Measurements from ENCODE around the gene E2F4.

The E2F4 gene

DNA sequence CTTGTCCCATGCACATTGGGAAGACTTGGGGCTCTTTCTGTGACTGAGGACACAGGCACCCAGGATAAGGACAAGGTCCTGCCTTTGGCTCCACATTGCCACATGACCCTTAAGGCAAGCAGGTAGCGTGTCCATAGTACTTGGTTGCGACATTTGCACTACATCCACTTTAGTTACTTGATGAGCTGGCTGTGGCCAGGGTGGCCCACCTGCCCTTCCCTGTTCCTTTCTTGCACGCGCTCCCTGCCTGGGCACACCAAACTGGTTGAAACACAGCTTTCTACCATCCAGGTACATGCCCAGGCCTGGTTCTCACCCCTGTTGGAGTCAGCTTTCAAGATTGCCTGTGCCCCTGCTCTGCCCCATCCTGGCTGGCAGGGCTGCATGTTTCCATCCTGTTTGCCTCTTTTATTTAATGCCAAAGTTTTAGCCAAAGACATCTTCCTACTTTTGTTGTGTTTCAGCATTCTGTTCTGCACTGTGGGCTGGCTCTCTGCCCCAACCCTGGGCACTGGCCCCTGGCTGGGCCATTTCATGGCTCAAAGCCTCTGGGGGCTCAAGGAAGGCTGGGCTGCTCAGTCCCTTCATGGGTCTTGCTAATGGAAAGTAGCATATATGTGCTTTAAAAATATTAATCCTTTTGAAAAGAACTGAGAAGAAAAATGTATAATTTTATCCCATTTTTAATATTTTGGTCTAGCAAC lies 44.4 kb upstream of the E2F4 start:
- ChIA-PET CTCF (interaction anchor here (0.9 to 1.2 kb wide), 2 partner anchors 8 to 187 kb away, joined by 3 to 5 read pairs; partner anchors contain the start of gene CES3), POLR2A (interaction anchor here (0.6 kb wide), 1 partner anchor 9 kb away, joined by 6 read pairs; no protein-coding TSS in a partner anchor)
- no peak for TF ChIP-seq CTCF (IDR thresholded peaks at IDR 0.05; ENCODE audit: control extremely low read depth, extremely low read depth, low read depth, missing control alignments)
- DNase-seq (ENCODE audit: extremely low spot score) = no peak

GRCh38 chr16:67148221-67148620 lies 43.7 kb upstream of the E2F4 start:
- no peak for TF ChIP-seq CTCF (IDR thresholded peaks at IDR 0.05; ENCODE audit: control extremely low read depth, extremely low read depth, low read depth, missing control alignments)
- no peak for DNase-seq (ENCODE audit: extremely low spot score)
- CTCF ChIA-PET = interaction anchor here (1.2 to 1.5 kb wide), 2 partner anchors 19 to 130 kb away, joined by 3 to 4 read pairs; no protein-coding TSS in a partner anchor
- POLR2A ChIA-PET = no interaction called here

DNA sequence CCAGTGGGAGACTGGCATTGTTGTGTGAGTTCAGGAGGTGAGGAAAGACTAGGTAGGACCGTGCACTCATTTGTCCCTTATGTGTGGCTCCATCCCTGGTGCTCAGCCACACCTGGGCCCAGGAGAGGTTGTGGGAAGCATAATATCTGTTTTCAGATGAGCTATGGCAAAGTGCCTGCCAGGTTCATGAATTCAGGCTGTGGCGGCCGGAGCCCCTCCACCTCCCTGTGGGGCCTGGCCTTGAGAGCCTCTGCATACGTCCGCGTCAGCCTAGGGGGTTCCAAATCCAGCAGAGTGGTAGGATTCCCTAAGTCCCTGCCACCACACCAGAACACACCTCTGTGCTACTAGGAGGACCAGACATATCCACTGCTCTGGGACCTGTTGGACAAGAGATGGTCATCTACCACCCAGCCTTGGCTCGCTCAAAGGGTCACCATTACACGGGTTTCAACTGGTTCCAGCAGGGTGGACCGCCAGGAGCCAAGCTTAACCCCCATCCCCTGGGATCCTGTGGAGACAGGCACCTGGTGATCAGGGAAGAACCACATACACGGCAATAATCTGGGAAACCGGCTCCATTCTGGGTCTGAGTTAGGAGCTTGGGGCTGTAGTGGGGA lies 43.2 kb upstream of the E2F4 start:
- ChIA-PET CTCF (interaction anchor here (1.2 to 1.5 kb wide), 2 partner anchors 19 to 131 kb away, joined by 3 to 4 read pairs; no protein-coding TSS in a partner anchor), POLR2A (interaction anchor here (0.6 kb wide), 1 partner anchor 24 kb away, joined by 3 read pairs; no protein-coding TSS in a partner anchor)
- no peak for TF ChIP-seq CTCF (IDR thresholded peaks at IDR 0.05; ENCODE audit: control extremely low read depth, extremely low read depth, low read depth, missing control alignments)

GRCh38 chr16:67149276-67150046 lies 42.5 kb upstream of the E2F4 start:
- CTCF ChIA-PET = interaction anchor here (1.2 to 1.5 kb wide), 2 partner anchors 20 to 131 kb away, joined by 3 to 4 read pairs; no protein-coding TSS in a partner anchor
- no peak for DNase-seq (ENCODE audit: extremely low spot score)
- no peak for TF ChIP-seq CTCF (IDR thresholded peaks at IDR 0.05; ENCODE audit: control extremely low read depth, extremely low read depth, low read depth, missing control alignments)
- POLR2A ChIA-PET = interaction anchor here (0.6 kb wide), 1 partner anchor 24 kb away, joined by 3 read pairs; no protein-coding TSS in a partner anchor

More for the DNA sequence above, 43.2 kb upstream of the E2F4 start:
- DNase-seq (ENCODE audit: extremely low spot score) = no peak

DNA sequence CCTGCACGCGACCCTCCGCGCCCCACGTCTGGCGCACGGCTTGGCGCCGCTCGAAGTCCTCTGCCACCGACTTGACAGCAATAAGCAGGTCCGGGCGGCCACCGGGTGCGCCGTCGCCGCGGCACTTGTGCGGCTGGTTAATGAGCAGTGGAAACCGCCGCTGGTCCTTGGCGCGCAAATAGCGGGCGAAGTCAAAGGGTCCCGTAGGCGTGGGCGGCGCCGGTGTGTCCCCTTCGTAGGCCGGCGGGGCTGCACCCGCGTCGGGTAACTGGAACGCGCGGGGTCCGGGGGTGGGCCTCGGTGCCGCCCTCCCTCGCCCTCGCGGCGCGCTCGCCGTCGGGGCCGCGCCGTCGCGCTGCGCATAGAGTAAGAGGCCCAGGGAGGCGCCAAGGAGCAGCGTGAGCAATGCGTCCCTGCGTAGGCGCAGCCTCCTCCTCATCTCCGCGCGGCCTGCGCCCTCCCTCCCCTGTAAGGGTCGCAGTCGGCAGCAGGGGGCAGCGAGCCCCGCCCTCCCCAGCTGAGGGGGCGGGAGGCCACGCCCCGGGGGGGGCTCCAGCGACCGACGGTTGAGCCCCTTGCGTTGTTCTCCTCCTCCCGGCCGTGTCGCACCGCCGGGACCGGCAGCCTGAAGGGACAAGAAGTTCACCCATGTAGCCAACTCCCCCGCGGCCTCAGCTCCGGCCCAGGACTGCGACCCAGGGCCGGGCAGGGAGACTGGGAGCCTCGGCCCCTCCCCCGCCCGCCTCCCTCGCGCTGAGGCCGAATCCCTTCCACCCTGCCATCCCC lies 41.7 kb upstream of the E2F4 start:
- DNase-seq (ENCODE audit: extremely low spot score) = peak; percentile 78
- POLR2A ChIA-PET = interaction anchor here (0.7 to 1.0 kb wide), 3 partner anchors 9 to 132 kb away, joined by 3 to 5 read pairs (median 4); no protein-coding TSS in a partner anchor
- CTCF ChIA-PET = interaction anchor here (0.7 to 11.2 kb wide), 11 partner anchors 10 to 196 kb away, joined by 3 to 207 read pairs (median 6); partner anchors contain the start of genes FBXL8, HSF4, MATCAP1 and NOL3
- no peak for TF ChIP-seq CTCF (IDR thresholded peaks at IDR 0.05; ENCODE audit: control extremely low read depth, extremely low read depth, low read depth, missing control alignments)
